IPS-NIHi7 (cell line): ENCODE results near the gene FAM221B.

Experiments
- DNase-seq: peaks from one replicate; pipeline ENCODE4 v3.0.0; 2012; ENCODE audit warnings: mixed read lengths; ENCODE audit errors: extremely low spot score

The FAM221B gene

GRCh38 chr9:35847792-35848572 lies 19.4 kb upstream of the FAM221B start:
- DNase-seq, result no peak

- peak; percentile 66 for DNase-seq
Measured at GRCh38 chr9:35845824-35846771, 17.6 kb upstream of the FAM221B start.

GRCh38 chr9:35844628-35845270 lies 16.2 kb upstream of the FAM221B start:
- DNase-seq, result no peak

- DNase-seq, result no peak
Measured at GRCh38 chr9:35842795-35843194, 14.3 kb upstream of the FAM221B start.

- no peak for DNase-seq
Measured at GRCh38 chr9:35842020-35842745, 13.7 kb upstream of the FAM221B start.

GRCh38 chr9:35841645-35841900 lies 13.0 kb upstream of the FAM221B start:
- DNase-seq, result no peak

- no peak for DNase-seq
Measured at GRCh38 chr9:35840881-35841644, 12.5 kb upstream of the FAM221B start.

- no peak for DNase-seq
Measured at GRCh38 chr9:35839926-35840325, 11.4 kb upstream of the FAM221B start.

GRCh38 chr9:35836595-35836994 lies 8.1 kb upstream of the FAM221B start:
- no peak for DNase-seq

GRCh38 chr9:35835766-35836165 lies 7.2 kb upstream of the FAM221B start:
- DNase-seq, result no peak

- peak; percentile 59 for DNase-seq
Measured at GRCh38 chr9:35835216-35835632, 6.7 kb upstream of the FAM221B start.

GRCh38 chr9:35834260-35835215 lies 6.0 kb upstream of the FAM221B start:
- DNase-seq, result no peak

- no peak for DNase-seq
Measured at GRCh38 chr9:35832814-35833213, 4.3 kb upstream of the FAM221B start.

- DNase-seq, result no peak
Measured at GRCh38 chr9:35831040-35831439, 2.5 kb upstream of the FAM221B start.

- DNase-seq, result no peak
Measured at GRCh38 chr9:35829764-35830096, 1.2 kb upstream of the FAM221B start.

- peak; percentile 97 for DNase-seq
Measured at GRCh38 chr9:35829084-35829763, 692 bp upstream of the FAM221B start, which contains the start of gene TMEM8B. TSS of gene TMEM8B (plus strand) at chr9:35829228. CDS start at chr9:35829448, 220 bp downstream.

GRCh38 chr9:35827486-35827885 lies 1.0 kb downstream of the FAM221B start:
- no peak for DNase-seq

- DNase-seq, result peak; percentile 54
Measured at GRCh38 chr9:35826071-35826701, 2.3 kb downstream of the FAM221B start.

GRCh38 chr9:35822926-35823325 lies 5.6 kb downstream of the FAM221B start:
- DNase-seq, result no peak
